NCI-H82 (cell line): ENCODE measurements around the gene SMIM30.
A peak's percentile ranks its signal among the peaks of the same experiment; 100 is the strongest.

Experiments used
- DNase-seq: peaks from one replicate; lab custom pipeline; 2025; lab: John Stamatoyannopoulos, UW

SMIM30 gene

GRCh38 chr7:113100121-113100603 lies 18.2 kb downstream of the SMIM30 start:
- DNase-seq, result peak; percentile 78

- no peak for DNase-seq
Measured at GRCh38 chr7:113099284-113099919, 19.0 kb downstream of the SMIM30 start.

GRCh38 chr7:113094517-113095249 lies 23.7 kb downstream of the SMIM30 start:
- peak; percentile 78 for DNase-seq

- no peak for DNase-seq
Measured at GRCh38 chr7:113093561-113093960, 24.8 kb downstream of the SMIM30 start.

GRCh38 chr7:113092762-113093161 lies 25.6 kb downstream of the SMIM30 start:
- DNase-seq, result peak; percentile 85

- peak; percentile 70 for DNase-seq
Measured at GRCh38 chr7:113087071-113087998, 31.0 kb downstream of the SMIM30 start.

GRCh38 chr7:113086431-113086888 lies 31.9 kb downstream of the SMIM30 start, which contains the start of gene GPR85:
Gene GPR85 (minus strand): TSS chr7:113086827. CDS start chr7:113084721, 2,106 bp downstream.
- peak; percentile 88 for DNase-seq

- DNase-seq, result peak; percentile 67
Measured at GRCh38 chr7:113085781-113086390, 32.5 kb downstream of the SMIM30 start.

- no peak for DNase-seq
Measured at GRCh38 chr7:113084496-113085172, 33.7 kb downstream of the SMIM30 start.

GRCh38 chr7:113083816-113084495 lies 34.4 kb downstream of the SMIM30 start:
- no peak for DNase-seq

- peak; percentile 41 for DNase-seq
Measured at GRCh38 chr7:113083132-113083815, 35.1 kb downstream of the SMIM30 start.

GRCh38 chr7:113078331-113078730 lies 40.0 kb downstream of the SMIM30 start:
- no peak for DNase-seq

- no peak for DNase-seq
Measured at GRCh38 chr7:113076703-113077102, 41.7 kb downstream of the SMIM30 start.

- no peak for DNase-seq
Measured at GRCh38 chr7:113071465-113071864, 46.9 kb downstream of the SMIM30 start.
